ELR (cell line): ENCODE data around the gene HABP2.

Experiments
- DNase-seq: peaks from one replicate; pipeline ENCODE4 v3.0.0-alpha.2; 2015; ENCODE audit warnings: low read depth

The HABP2 gene

GRCh38 chr10:113605268-113605978 is 52.6 kb downstream of the HABP2 start:
- no peak for DNase-seq

- peak; percentile 15 for DNase-seq
These were observed 56.9 kb downstream of the HABP2 start for GRCh38 chr10:113609704-113610108.

- no peak for DNase-seq
These were observed 58.1 kb downstream of the HABP2 start for GRCh38 chr10:113610631-113611601.

- no peak for DNase-seq
These were observed 59.3 kb downstream of the HABP2 start for GRCh38 chr10:113612154-113612553.

- no peak for DNase-seq
These were observed 60.6 kb downstream of the HABP2 start for GRCh38 chr10:113613427-113613826.

GRCh38 chr10:113613977-113614690 is 61.3 kb downstream of the HABP2 start:
- DNase-seq, result no peak

GRCh38 chr10:113616244-113617074 is 63.6 kb downstream of the HABP2 start:
- peak; percentile 33 for DNase-seq

GRCh38 chr10:113617086-113617485 is 64.2 kb downstream of the HABP2 start:
- DNase-seq, result no peak

GRCh38 chr10:113618338-113618737 is 65.5 kb downstream of the HABP2 start:
- no peak for DNase-seq

GRCh38 chr10:113619401-113619800 is 66.5 kb downstream of the HABP2 start:
- DNase-seq, result no peak

GRCh38 chr10:113620511-113620910 is 67.7 kb downstream of the HABP2 start:
- no peak for DNase-seq

GRCh38 chr10:113620936-113621335 is 68.1 kb downstream of the HABP2 start:
- no peak for DNase-seq

- no peak for DNase-seq
These were observed 68.9 kb downstream of the HABP2 start for GRCh38 chr10:113621799-113622198.

GRCh38 chr10:113622831-113623230 is 70.0 kb downstream of the HABP2 start:
- DNase-seq, result no peak

GRCh38 chr10:113625461-113626186 is 72.8 kb downstream of the HABP2 start:
- no peak for DNase-seq

- DNase-seq, result no peak
These were observed 74.0 kb downstream of the HABP2 start for GRCh38 chr10:113626809-113627355.

- DNase-seq, result no peak
These were observed 75.0 kb downstream of the HABP2 start for GRCh38 chr10:113627836-113628235.

- no peak for DNase-seq
These were observed 75.8 kb downstream of the HABP2 start for GRCh38 chr10:113628607-113629153.

- no peak for DNase-seq
These were observed 78.2 kb downstream of the HABP2 start for GRCh38 chr10:113630929-113631533.
